Measurements from ENCODE around the gene MYBPC3.

The MYBPC3 gene

DNA sequence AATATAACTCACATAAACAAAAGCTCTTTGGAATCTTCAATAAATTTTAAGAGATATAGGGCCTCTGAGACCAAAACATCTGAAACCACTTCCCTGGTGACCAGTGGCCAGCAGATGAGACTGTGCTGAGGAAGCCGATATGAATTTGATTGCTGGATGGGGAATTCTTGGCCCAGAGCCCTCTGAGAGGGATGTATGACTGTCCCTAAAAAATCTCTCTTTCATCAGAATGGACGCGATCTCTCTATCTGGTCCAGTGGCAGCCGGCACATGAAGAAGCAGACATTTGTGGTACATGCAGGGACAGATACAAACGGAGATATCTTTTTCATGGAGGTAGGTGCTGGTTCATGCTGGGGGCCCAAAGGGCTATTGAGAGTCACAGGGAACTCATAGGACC, 37.5 kb downstream of the MYBPC3 start:
- DNase-seq = no peak

DNA sequence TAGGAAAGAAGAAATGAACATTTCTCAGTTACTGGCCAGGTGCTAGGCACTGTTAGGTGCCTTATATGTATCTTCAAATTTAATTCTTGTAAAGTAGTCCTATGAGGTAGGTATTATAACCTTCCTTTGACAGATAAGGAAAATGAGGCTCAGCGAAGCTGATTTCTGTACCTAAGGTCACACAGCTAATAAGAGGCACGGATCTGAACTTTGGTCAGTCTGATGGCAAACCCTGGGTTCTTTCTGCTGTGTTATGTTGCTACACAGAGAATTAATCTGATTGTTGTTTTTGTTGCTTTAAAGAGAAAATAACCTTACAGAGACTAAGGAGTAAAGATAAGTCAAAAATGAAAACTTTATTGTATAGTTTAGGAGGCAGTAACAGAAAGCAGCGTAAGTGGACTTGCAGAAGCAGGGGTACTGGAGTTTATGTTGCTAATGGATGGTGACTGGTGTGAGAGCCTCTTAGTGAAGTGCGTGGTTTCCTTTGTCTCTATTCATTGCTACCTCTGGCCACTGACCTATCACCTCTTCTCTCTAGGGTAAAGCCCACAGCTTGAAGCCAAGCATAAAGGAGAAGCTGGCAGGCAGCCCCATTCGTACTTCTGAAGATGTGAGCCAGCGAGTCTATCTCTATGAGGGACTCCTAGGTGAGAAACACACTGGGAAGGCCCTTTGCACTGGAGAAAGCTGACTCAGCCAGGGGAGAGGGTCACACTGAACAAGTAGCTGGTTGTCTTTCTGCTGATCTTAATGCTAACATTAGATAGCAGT, 44.3 kb downstream of the MYBPC3 start:
- DNase-seq = no peak

DNA sequence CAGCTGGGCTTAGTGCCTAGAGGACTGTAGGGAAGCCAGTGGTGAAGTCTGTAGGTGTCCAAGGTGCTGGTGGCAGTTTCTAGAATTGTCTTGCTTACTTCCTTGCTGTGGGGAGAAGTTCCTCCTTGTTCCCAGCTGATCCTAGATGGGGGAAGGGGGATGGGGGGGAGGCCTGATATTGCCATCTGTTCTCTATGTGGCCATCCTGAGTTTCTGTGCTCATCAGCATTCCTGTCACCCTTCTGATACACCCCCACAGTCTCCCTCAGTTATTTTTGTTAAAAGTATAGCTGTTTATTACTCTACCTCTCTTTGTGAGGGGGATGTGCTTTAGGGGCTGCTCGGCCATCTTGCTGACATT, 46.0 kb downstream of the MYBPC3 start:
- no peak for DNase-seq

DNA sequence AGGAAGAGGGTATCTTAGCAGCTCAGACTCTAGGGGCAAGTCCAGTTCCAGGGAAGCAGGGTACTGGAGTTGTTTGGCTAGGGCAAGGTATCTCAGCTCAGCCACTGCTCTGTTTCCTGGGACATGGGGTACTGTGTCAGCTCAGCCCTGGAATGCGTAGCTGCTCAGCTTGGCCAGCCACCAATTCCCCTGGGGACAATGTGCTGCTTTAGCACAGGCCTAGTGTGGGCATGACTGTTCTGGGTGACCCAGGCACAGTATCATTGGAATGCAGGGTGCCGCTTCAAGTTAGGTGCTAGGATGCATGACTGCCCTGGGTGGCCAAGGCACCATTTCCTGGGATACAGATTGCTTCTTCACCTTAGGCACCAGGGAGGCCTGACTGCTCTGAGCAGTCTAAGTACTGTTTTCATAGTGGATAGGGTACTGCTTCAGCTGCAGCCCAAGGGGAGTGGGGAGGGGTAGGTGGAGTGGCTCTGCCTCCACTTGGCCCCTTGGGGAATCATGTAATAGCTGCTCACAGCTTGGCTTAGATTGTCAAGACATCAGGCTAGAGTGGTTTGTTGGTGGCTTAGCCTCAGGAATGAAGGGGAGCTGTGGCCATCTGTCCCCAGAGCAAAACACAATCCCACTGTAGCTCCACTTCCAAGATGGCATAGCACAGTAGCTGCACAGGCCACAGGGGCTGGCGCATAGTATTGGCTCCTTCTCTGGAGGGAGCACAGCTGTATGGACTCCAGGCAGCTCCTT, 46.6 kb downstream of the MYBPC3 start:
- DNase-seq = no peak

DNA sequence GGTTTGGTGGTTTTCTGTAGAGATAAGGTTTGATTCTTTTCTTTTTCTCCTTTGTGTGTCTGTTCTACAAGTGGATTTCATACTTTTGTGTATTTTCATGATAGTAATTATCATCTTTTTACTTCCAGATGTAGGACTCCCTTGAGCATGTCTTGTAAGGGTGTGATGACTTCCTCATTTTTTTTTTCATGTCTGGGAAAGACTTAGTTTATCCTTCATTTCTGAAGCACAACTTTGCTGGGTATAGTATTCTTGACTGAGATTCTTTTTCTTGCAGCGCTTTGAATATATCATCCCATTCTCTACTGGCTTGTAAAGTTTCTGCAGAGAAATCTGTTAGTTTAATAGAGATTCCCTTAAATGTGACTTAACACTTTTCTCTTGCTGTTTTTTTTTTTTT, 49.6 kb downstream of the MYBPC3 start:
- no peak for DNase-seq

DNA sequence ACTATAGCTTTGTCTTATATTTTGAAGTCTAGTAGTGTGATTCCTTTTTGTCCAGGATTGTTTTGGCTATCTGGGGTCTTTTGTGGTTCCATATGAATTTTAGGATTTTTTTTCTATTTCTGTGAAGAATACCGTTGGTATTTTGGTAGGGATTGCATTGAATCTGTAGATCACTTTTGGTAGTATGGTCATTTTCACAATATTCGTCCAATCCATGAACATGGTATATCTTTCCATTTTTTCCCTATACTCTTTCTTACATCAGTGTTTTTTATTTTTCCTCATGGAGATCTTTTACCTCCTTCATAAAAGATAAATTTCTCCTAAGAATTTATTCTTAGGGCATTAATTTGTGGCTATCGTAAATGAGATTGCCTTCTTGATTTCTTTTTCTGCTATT, 53.4 kb downstream of the MYBPC3 start:
- no peak for DNase-seq

- DNase-seq = no peak
Measured at GRCh38 chr11:47296045-47296444, 56.5 kb downstream of the MYBPC3 start.

DNA sequence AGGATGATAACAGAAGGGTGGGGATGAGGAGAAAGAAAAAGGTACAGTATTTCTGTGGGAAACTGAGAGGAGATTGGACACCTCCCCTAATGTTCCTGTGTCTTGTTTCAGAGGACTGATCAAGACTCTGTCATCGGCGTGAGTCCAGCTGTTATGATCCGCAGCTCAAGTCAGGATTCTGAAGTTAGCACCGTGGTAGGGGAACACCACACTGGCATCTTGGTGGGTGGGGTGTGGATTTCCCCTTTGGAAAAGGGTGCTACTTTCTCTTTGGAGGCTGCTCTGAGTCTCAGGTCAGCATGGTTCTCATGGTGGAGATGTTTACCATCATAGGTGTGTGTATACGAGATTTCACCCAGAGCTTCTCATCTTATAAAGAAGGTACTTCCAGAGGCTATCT, 57.1 kb downstream of the MYBPC3 start:
- DNase-seq = no peak

- no peak for DNase-seq
Measured at GRCh38 chr11:47289856-47290255, 62.6 kb downstream of the MYBPC3 start.

- no peak for DNase-seq
Measured at GRCh38 chr11:47288066-47288465, 64.4 kb downstream of the MYBPC3 start.

GRCh38 chr11:47285969-47286770, 66.3 kb downstream of the MYBPC3 start:
- DNase-seq = no peak

DNA sequence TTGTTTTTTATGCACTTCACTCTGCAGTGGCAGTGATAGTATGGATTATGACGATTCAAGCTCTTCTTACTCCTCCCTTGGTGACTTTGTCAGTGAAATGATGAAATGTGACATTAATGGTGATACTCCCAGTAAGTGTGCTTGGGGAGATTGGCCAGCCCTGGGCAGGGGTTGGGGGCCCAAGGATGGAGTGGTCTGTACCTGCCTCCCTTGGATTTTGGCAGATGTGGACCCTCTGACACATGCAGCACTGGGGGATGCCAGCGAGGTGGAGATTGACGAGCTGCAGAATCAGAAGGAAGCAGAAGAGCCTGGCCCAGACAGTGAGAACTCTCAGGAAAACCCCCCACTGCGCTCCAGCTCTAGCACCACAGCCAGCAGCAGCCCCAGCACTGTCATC, 68.4 kb downstream of the MYBPC3 start:
- no peak for DNase-seq

GRCh38 chr11:47282462-47282861, 70.0 kb downstream of the MYBPC3 start:
- DNase-seq = no peak

Measured in DMS153 (cell line).